K562 (cell line): ENCODE data around the gene NR2F2. TPM values are rescaled to one million over a fixed set of nuclear protein-coding genes. Genes with fewer than 3 reads are reported as not detected.

Experiments used
- ATAC-seq: fragments of 200-7000 bp; cut with Tn5 transposase; 3 replicates; pipeline ENCODE4 v1.9.1; 2020; ENCODE audit warnings: moderate library complexity
- BruUV-seq: library from RNA; stranded (reverse); fragments of 400-500 nt; replicated peaks from 2 replicates; lab custom pipeline; 2021; lab: Mats Ljungman, UMichigan
- CTCF ChIA-PET: fragments of 300-600 bp; formaldehyde crosslinking; extraction: SDS; loops from one replicate; lab custom pipeline; 2021; ENCODE audit warnings: low intra/inter-chr PET ratio; lab: Yijun Ruan, JAX
- POLR2A ChIA-PET: fragments of 300-600, 350-650 bp; sonication (Branson Sonifier 250); formaldehyde crosslinking; extraction: SDS; loops from one replicate; lab custom pipeline; 2021; ENCODE audit warnings: antibody characterized with exemption, inconsistent platforms; lab: Yijun Ruan, JAX
- DNase-seq, 4 experiments: peaks; one replicate each; pipeline versions ENCODE4 v3.0.0 to v3.0.0-alpha.2; 2011 to 2018; ENCODE audit warnings: low spot score in 3 of 4, mixed read lengths in 3 of 4; ENCODE audit errors: extremely low read depth in 1 of 4
- FAIRE-seq: peaks from 2 replicates; lab custom pipeline; 2011; peaks lifted over from hg19 to GRCh38; lab: Jason Lieb, UNC
- H2AFZ ChIP-seq: 2 replicates; pipeline ENCODE4 v1.6.0; 2011; ENCODE audit warnings: low read depth, low read length, control low read depth, inconsistent platforms
- H3K27ac ChIP-seq: fragments of 200-600 bp; 3 replicates; pipeline ENCODE4 v1.8.0; 2011; ENCODE audit warnings: low read depth, mild to moderate bottlenecking, control low read depth, inconsistent platforms, low read length, moderate library complexity, mixed read lengths; ENCODE audit errors: extremely low read depth
- H3K27me3 ChIP-seq, 2 experiments: fragments of 300-600 bp in 1 of 2; 2 replicates in 1 of 2; 3 replicates in 1 of 2; pipeline versions ENCODE4 v1.6.0 to v1.8.0; 2011; ENCODE audit warnings: inconsistent platforms in 2 of 2, low read length in 2 of 2, mild to moderate bottlenecking in 1 of 2, mixed read lengths in 1 of 2, moderate library complexity in 1 of 2; ENCODE audit not compliant: control insufficient read depth in 2 of 2, insufficient read depth in 2 of 2
- H3K36me3 ChIP-seq: fragments of 300-600 bp; 3 replicates; pipeline ENCODE4 v1.8.0; 2011; ENCODE audit warnings: mild to moderate bottlenecking, low read length, inconsistent platforms; ENCODE audit not compliant: control insufficient read depth, insufficient read depth
- H3K4me1 ChIP-seq, 2 experiments: fragments of 200-600 bp in 1 of 2; replicated peaks in 1 of 2; 2 replicates in 1 of 2; 3 replicates in 1 of 2; pipeline versions ENCODE4 v1.5.1 to v1.8.0; 2011; ENCODE audit warnings: inconsistent platforms in 2 of 2, low read length in 2 of 2, mild to moderate bottlenecking in 1 of 2, mixed read lengths in 1 of 2, moderate library complexity in 1 of 2; ENCODE audit not compliant: control insufficient read depth in 2 of 2, insufficient read depth in 2 of 2
- H3K4me2 ChIP-seq: 2 replicates; pipeline ENCODE4 v1.6.1; 2011; ENCODE audit warnings: low read length, control low read depth, inconsistent platforms, mixed read lengths; ENCODE audit not compliant: insufficient read depth
- H3K4me3 ChIP-seq: fragments of 200-600 bp; sonication (generic), shearing (Covaris generic); 2 replicates; pipeline ENCODE4 v1.5.1; 2016; ENCODE audit warnings: control low read depth, inconsistent platforms
- H3K79me2 ChIP-seq: fragments of 200-600 bp; 3 replicates; pipeline ENCODE4 v1.8.0; 2011; ENCODE audit warnings: low read length, inconsistent platforms; ENCODE audit not compliant: control insufficient read depth, insufficient read depth
- H3K9ac ChIP-seq, 2 experiments: 2 replicates each; pipeline versions ENCODE4 v1.6.0 to v1.6.1; 2011; ENCODE audit warnings: low read depth in 2 of 2, low read length in 2 of 2, control low read depth in 1 of 2, inconsistent platforms in 1 of 2, mild to moderate bottlenecking in 1 of 2, mixed read lengths in 1 of 2; ENCODE audit not compliant: insufficient read depth in 1 of 2
- H3K9me1 ChIP-seq: one replicate; pipeline ENCODE4 v1.6.0; 2011; ENCODE audit warnings: inconsistent platforms, mild to moderate bottlenecking, low read length, moderate library complexity; ENCODE audit not compliant: control insufficient read depth, insufficient read depth
- H3K9me3 ChIP-seq: replicated peaks from 2 replicates; pipeline ENCODE4 v1.5.1; 2011; ENCODE audit warnings: low read depth, low read length, inconsistent platforms; ENCODE audit not compliant: control insufficient read depth, insufficient read depth
- H4K20me1 ChIP-seq: replicated peaks from 2 replicates; pipeline ENCODE4 v1.6.1; 2011; ENCODE audit warnings: low read length, inconsistent platforms, mixed read lengths; ENCODE audit not compliant: control insufficient read depth, insufficient read depth
- CHCHD3 ChIP-seq: fragments of 250-450 bp; sonication (Bioruptor Pico); IDR thresholded peaks from 2 replicates; pipeline ENCODE4 v2.1.2; 2022; ENCODE audit warnings: mild to moderate bottlenecking
- FOXA3 ChIP-seq, 2 experiments: fragments of 450-650 bp in 1 of 2; sonication (generic) in 1 of 2; formaldehyde crosslinking; IDR thresholded peaks in 1 of 2; conservative IDR thresholded peaks in 1 of 2; 2 replicates each; pipeline versions ENCODE4 v1.4.0 to v1.8.0; 2020 to 2022; ENCODE audit warnings: mild to moderate bottlenecking in 2 of 2, missing genetic modification reagents in 1 of 2
- KDM1A ChIP-seq, 2 experiments: fragments of 450-650 bp; IDR thresholded peaks; 2 replicates each; pipeline ENCODE4 v1.6.1; 2016; ENCODE audit warnings: mild to moderate bottlenecking in 2 of 2
- KLF16 ChIP-seq: IDR thresholded peaks from 2 replicates; pipeline ENCODE4 v1.6.1; 2016; ENCODE audit warnings: antibody characterized with exemption
- PHB2 ChIP-seq: fragments of 450-650 bp; IDR thresholded peaks from 2 replicates; pipeline ENCODE4 v1.6.1; 2017; ENCODE audit warnings: low read depth
- PREB ChIP-seq: sonication (generic); formaldehyde crosslinking; IDR thresholded peaks from 2 replicates; pipeline ENCODE4 v1.8.1; 2023; ENCODE audit warnings: mild to moderate bottlenecking, missing genetic modification reagents
- TGIF2 ChIP-seq: sonication (generic); formaldehyde crosslinking; IDR thresholded peaks from 2 replicates; pipeline ENCODE4 v1.8.1; 2022; ENCODE audit warnings: mild to moderate bottlenecking, missing genetic modification reagents, moderate library complexity
- XRCC5 ChIP-seq: fragments of 200-400 bp; formaldehyde crosslinking; IDR thresholded peaks from 2 replicates; pipeline ENCODE4 v1.6.1; 2017; ENCODE audit warnings: low read depth, mild to moderate bottlenecking, low read length
- WGBS: fragments of 100-300 bp; shearing (Covaris generic); methylation state at CpG from one replicate; pipeline ENCODE4 v1.1.6; 2016; ENCODE audit warnings: low coverage, mixed read lengths; ENCODE audit not compliant: insufficient coverage; ENCODE audit errors: missing lambda C conversion rate; 5-methylcytosine and 5-hydroxymethylcytosine counted together
- in situ Hi-C: fragments of 300-500 bp; cut with MboI; formaldehyde crosslinking; loops from 4 replicates; pipeline ENCODE4 v1.15.0; 2018; ENCODE audit warnings: inconsistent platforms, mixed read lengths
- intact Hi-C: fragments of 100-400 bp; cut with micrococcal nuclease; formaldehyde crosslinking; loops from 2 replicates; pipeline ENCODE4 v1.14.2; 2022
- polyA plus RNA-seq, 8 experiments: library from polyadenylated mRNA; depleted of rRNA in 4 of 8; stranded (reverse) in 5 of 8; unstranded in 3 of 8; fragments of >200 nt; fragmentation: Nextera tagmentation in 2 of 8; fragmentation: Illumina TruSeq in 1 of 8; extraction: Ambion mirVana in 2 of 8; extraction: Trizol in 1 of 8; gene quantifications; 2 replicates each; pipeline versions ENCODE4 v1.2.1 to v1.2.3, GENCODE V29; 2011 to 2014; ENCODE audit warnings: inconsistent platforms in 1 of 8, missing spikeins in 1 of 8
- total RNA-seq, 7 experiments: library from RNA; depleted of rRNA in 6 of 7; stranded (reverse); fragments of >200 nt in 6 of 7; fragmentation: Illumina TruSeq in 2 of 7; extraction: Trizol in 2 of 7; gene quantifications; 2 replicates each; pipeline versions ENCODE4 v1.2.1 to v1.2.3, GENCODE V29; 2011 to 2021; ENCODE audit warnings: low replicate concordance in 1 of 7

Gene NR2F2
- total and polyA plus RNA-seq, 9 of the 15 experiments (the other 6 are each of a cell fraction or from before 2014, with no cell fraction given) = 6.0 to 51.8 (median 11.1) TPM

DNA sequence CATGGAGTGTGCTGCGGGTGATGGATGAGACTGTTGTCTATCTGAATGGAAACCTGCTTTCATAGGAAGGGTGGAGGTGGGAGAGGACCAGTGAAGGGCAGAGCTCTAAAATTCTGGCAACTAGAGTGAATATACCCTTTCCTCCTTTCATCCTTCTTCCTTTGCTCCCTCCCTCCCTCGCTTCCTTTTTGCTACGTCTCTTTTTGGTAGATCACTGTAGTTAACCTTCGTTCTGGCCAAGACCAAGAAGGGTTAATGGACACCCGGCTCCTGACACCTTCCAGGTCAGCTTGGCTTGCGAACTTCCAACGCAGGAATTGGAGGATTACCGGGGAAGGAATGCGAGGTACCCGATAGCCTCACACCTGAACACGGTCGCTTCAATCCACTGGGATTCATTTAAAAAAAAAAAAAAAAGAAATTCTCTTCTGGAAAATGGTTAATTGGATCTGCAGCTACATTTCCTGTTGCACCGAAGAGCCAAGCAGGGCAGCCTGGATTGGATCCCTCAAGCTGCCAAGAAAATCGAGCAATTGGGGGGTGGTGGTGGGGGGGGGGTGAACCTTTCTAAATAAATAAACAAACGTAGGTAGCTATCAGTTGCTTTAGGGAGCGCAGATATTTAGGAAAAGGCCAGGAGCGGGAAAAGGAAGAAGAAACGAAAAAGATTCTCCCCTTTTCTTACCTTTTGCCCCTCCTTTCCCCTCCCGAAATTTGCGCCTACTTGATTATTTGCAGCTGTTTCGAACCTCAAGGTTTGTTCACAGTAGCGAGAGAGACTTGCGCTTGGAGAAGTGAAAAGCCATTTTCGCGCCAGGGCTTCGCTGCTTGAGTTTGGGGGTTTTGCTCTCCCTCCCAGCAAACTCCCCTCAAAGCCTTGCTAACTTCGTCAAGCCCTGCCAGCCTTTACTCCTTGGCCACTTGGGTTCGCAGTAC is 9.5 kb upstream of the NR2F2 start:
- Histone ChIP-seq H3K9ac (no peak overlapping the region), H3K9me3 (peaks cover 6% of the 10 kb centered on the region), H2AFZ (no peak overlapping the region), H3K4me3 (no peak overlapping the region), H3K27ac (no peak overlapping the region), H4K20me1 (no peaks in the 10 kb centered on the region), H3K79me2 (peaks cover 23% of the 10 kb centered on the region), H3K36me3 (peaks cover 4% of the 10 kb centered on the region; the same call in 2 of the 3 replicates), H3K9me1 (no peaks in the 10 kb centered on the region), H3K4me1 (peaks cover 12 to 14% of the 10 kb centered on the region in 2 experiments; a peak in 3 of 5 replicates), H3K27me3 (no peaks in the 10 kb centered on the region), H3K4me2 (no peak overlapping the region)
- intact Hi-C loops (loop anchor here (10.0 kb wide), 3 partner anchors 246 to 1646 kb away; no protein-coding TSS in a partner anchor), in situ Hi-C loops (no loop called here)
- DNase-seq = no peak
- no TSS peak for BruUV-seq
- ATAC-seq = no peak
- WGBS = 95% methylated on average over 23 of the region's 28 CpGs
- POLR2A ChIA-PET = interaction anchor here (0.6 to 1.2 kb wide), 4 partner anchors 8 to 1506 kb away, joined by 3 read pairs; partner anchors contain the start of gene NR2F2
- FAIRE-seq = no peak
- CTCF ChIA-PET = no interaction called here
- TF ChIP-seq TGIF2 (CRISPR knock-in tag) (no peak), KLF16 (no peak), CHCHD3 (no peak), XRCC5 (no peak), PREB (no peak), PHB2 (no peak), FOXA3 (CRISPR knock-in tag; conservative IDR thresholded peaks at IDR 0.05 in 1 of 2, IDR thresholded peaks at IDR 0.05 in 1 of 2) (no peak), KDM1A (IDR thresholded peaks at IDR 0.05) (no peak)
